22Rv1 (cell line): ENCODE measurements around the gene OR2V2.

Experiments
- H3K27ac ChIP-seq: fragments of 450-650 bp; 2 replicates; pipeline ENCODE4 v1.5.1; 2017
- CTCF ChIP-seq: fragments of 450-650 bp; IDR thresholded peaks from 2 replicates; pipeline ENCODE4 v1.5.1; 2017; ENCODE audit warnings: mild to moderate bottlenecking
- ZFX ChIP-seq: fragments of 450-650 bp; IDR thresholded peaks from 2 replicates; pipeline ENCODE4 v1.6.1; 2017; ENCODE audit warnings: antibody characterized with exemption, borderline replicate concordance

Gene OR2V2

DNA sequence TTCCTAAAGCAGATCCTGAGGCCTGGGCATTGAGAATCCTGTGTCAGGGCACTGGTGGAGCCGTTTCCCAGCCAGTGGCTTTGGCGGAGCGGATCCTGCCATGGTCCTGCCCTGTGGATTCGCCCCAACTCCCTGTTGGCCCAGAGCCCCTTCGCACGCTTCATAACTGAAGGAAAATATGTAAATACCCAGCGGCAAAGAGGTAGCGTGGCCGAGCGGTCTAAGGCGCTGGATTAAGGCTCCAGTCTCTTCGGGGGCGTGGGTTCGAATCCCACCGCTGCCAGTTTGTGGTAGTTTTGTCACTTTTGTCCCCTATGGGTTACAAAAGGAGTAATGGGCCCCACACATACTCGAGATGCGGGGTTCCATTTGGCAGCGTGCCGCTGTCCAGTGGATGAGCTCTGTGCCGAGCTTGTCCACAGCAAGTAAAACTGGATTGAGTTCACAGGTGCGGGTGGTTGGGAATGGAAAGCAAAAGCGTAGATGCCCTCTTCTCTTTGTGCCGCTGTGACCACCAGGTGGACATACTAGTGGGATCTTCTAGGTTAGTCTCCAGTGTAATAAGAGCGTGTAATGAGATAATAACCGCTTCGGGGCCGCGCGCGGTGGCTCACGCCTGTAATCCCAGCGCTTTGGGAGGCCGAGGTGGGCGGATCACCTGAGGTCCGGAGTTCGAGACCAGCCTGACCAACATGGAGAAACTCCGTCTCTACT lies 40.3 kb downstream of the OR2V2 start:
- H3K27ac ChIP-seq = peak overlapping the region; percentile 97
- TF ChIP-seq ZFX (no peak), CTCF (peak; percentile 17)

- H3K27ac ChIP-seq = peak overlapping the region; percentile 97
- no peak for TF ChIP-seq ZFX
- 0 out of 2 replicates have a peak, but pooled peaks have one; percentile 20 for TF ChIP-seq CTCF
Measured at GRCh38 chr5:181188700-181189362, 41.4 kb downstream of the OR2V2 start.

- H3K27ac ChIP-seq = peak overlapping the region; percentile 97
Measured at GRCh38 chr5:181189363-181189961, 42.1 kb downstream of the OR2V2 start.

GRCh38 chr5:181189962-181190710 lies 42.8 kb downstream of the OR2V2 start:
- peak overlapping the region; percentile 97 for H3K27ac ChIP-seq

More at GRCh38 chr5:181189363-181189961, 42.1 kb downstream of the OR2V2 start:
- no peak for TF ChIP-seq CTCF

GRCh38 chr5:181190711-181191525 lies 43.5 kb downstream of the OR2V2 start:
- H3K27ac ChIP-seq = peak overlapping the region; percentile 97
- peak; percentile 38 for TF ChIP-seq CTCF
- no peak for TF ChIP-seq ZFX

More at GRCh38 chr5:181189962-181190710, 42.8 kb downstream of the OR2V2 start:
- no peak for TF ChIP-seq CTCF
- no peak for TF ChIP-seq ZFX

DNA sequence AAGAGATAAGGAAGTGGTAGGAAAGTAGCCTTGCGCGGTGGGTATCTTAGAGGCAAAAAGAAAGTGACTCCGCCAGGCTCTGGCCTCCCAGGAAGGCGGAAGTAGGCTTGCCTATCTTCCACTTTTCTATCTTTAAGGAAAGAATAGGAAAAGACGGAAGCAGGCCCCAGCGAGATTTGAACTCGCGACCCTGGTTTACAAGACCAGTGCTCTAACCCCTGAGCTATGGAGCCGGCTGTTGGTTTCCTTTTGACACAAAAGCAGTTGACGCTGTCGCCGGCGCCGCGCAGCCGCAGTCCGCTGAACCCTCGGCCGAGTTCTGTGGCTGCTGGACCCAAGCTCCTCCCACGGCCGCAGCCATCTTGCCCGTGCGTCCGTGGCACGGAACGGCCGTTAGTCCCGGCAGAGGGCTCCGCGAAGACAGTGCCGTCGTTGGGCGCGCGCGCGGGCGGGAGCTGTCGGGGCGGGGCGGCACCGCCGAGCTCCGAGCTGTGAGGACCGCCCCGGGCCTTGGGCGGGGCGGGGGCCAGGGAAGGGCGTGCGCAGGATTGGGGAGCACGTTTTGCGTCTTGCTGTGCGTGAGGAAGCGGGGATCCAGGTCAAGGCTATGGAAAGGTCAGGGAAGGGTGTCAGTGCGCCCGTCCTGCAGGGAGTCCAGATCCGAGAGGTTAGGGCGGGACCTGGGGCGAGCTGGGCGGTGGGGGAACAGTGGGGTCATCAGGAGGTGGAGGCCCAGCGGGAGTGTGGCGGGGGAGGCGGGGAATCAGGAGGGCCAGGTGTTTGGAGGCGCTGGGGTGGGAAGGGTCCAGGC lies 44.3 kb downstream of the OR2V2 start:
- peak overlapping the region; percentile 97 for H3K27ac ChIP-seq
- TF ChIP-seq ZFX = no peak
- no peak for TF ChIP-seq CTCF
